ENCODE measurements around the gene CPPED1.

- TF ChIP-seq CTCF (IDR thresholded peaks at IDR 0.05; ENCODE audit: poor library complexity), result no peak
- TF ChIP-seq EZH2 (IDR thresholded peaks at IDR 0.05; ENCODE audit: borderline replicate concordance), result no peak
- no peak for TF ChIP-seq EZH2phosphoT487 (IDR thresholded peaks at IDR 0.05; ENCODE audit: low read depth, severe bottlenecking, unreplicated experiment)
These were observed 38.7 kb downstream of the CPPED1 start for GRCh38 chr16:12764813-12765488.

All from hepatocyte (in vitro differentiated cells).